CMK (cell line): Measurements from ENCODE around the gene BRSK2.

Experiments
- DNase-seq: peaks from one replicate; pipeline ENCODE4 v3.0.0-alpha.2; 2010; ENCODE audit warnings: low read depth

BRSK2 gene

GRCh38 chr11:1397146-1397861 is 7.6 kb downstream of the BRSK2 start:
- DNase-seq: no peak

- DNase-seq: no peak
Observed at GRCh38 chr11:1397862-1398527, 8.3 kb downstream of the BRSK2 start.

- no peak for DNase-seq
Observed at GRCh38 chr11:1398528-1399235, 8.9 kb downstream of the BRSK2 start.

GRCh38 chr11:1399386-1400316 is 9.9 kb downstream of the BRSK2 start:
- DNase-seq: no peak

GRCh38 chr11:1400317-1401170 is 10.8 kb downstream of the BRSK2 start:
- DNase-seq: no peak

- DNase-seq: no peak
Observed at GRCh38 chr11:1401171-1401445, 11.4 kb downstream of the BRSK2 start.

GRCh38 chr11:1401656-1402221 is 12.0 kb downstream of the BRSK2 start:
- DNase-seq: no peak

- DNase-seq: no peak
Observed at GRCh38 chr11:1402355-1403077, 12.8 kb downstream of the BRSK2 start.

- no peak for DNase-seq
Observed at GRCh38 chr11:1403078-1403620, 13.4 kb downstream of the BRSK2 start.

- DNase-seq: no peak
Observed at GRCh38 chr11:1403721-1404460, 14.2 kb downstream of the BRSK2 start.

- DNase-seq: no peak
Observed at GRCh38 chr11:1404461-1405185, 14.9 kb downstream of the BRSK2 start.

GRCh38 chr11:1405186-1406020 is 15.7 kb downstream of the BRSK2 start:
- no peak for DNase-seq

GRCh38 chr11:1406571-1407485 is 17.1 kb downstream of the BRSK2 start:
- no peak for DNase-seq

- DNase-seq: no peak
Observed at GRCh38 chr11:1407668-1408067, 17.9 kb downstream of the BRSK2 start.

- DNase-seq: no peak
Observed at GRCh38 chr11:1408346-1408745, 18.6 kb downstream of the BRSK2 start.

- no peak for DNase-seq
Observed at GRCh38 chr11:1409108-1409851, 19.5 kb downstream of the BRSK2 start.
